Measurements from ENCODE around the gene PSPH.

The PSPH gene

DNA sequence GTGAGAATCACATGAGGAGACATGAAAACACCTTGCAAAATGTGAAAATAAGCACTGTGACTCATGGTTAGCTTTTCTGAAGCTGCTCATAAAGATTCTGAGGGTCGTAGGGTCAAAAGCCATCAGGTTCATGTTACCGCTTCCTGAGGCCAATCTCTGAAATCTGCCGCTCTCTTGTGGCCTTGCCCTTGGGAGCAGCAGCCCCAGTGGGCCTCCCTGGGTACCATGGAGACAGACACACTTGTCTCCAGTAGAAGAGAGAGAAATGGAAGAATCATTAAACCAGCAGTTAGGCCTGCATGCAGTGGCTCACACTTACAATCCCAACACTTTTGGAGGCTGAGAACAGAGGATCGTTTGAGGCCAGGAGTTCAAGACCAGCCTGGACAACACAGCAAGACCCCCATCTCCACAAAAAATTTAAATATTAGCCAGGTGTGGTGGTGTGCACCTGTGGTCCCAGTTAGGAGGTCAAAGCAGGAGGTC lies 44.0 kb downstream of the PSPH start:
- no peak overlapping the region for H3K18ac ChIP-seq (ENCODE audit: low read length)
- H2BK120ac ChIP-seq (ENCODE audit: insufficient read depth, low read length, poor library complexity) = no peak overlapping the region
- H3K79me1 ChIP-seq (ENCODE audit: low read length) = no peaks in the 10 kb centered on the region
- DNase-seq = no peak
- H3K9me3 ChIP-seq (ENCODE audit: insufficient read depth, low read depth, low read length) = no peaks in the 10 kb centered on the region
- H3K4me1 ChIP-seq (ENCODE audit: control insufficient read depth in 1 of 2, insufficient read depth in 2 of 2, low read length in 2 of 2) = peaks cover 0 to 2% of the 10 kb centered on the region in 2 experiments
- H4K8ac ChIP-seq (ENCODE audit: low read depth, low read length) = no peak overlapping the region
- H3K9ac ChIP-seq (ENCODE audit: low read length) = peak overlapping the region; percentile 72
- no peak overlapping the region for H3K4ac ChIP-seq (ENCODE audit: low read depth, low read length)
- no peak overlapping the region for H3K14ac ChIP-seq (ENCODE audit: low read length)
- H4K91ac ChIP-seq (ENCODE audit: low read depth, low read length) = no peak overlapping the region
- H2AFZ ChIP-seq (ENCODE audit: insufficient read depth, low read length, poor library complexity) = no peak overlapping the region
- H2AK5ac ChIP-seq (ENCODE audit: low read length) = no peak overlapping the region
- no peak overlapping the region for H4K12ac ChIP-seq (ENCODE audit: low read depth, low read length)
- no peaks in the 10 kb centered on the region for H3K27me3 ChIP-seq (ENCODE audit: insufficient read depth, low read length)
- no peak overlapping the region for H3K23ac ChIP-seq (ENCODE audit: low read length)
- H2BK12ac ChIP-seq (ENCODE audit: low read length) = no peak overlapping the region
- H3K4me3 ChIP-seq (ENCODE audit: low read depth, low read length) = no peak overlapping the region
- H3K4me2 ChIP-seq (ENCODE audit: low read length) = no peak overlapping the region
- H3K36me3 ChIP-seq (ENCODE audit: control insufficient read depth in 1 of 2, insufficient read depth in 2 of 2, low read length in 2 of 2) = peaks cover 3 to 6% of the 10 kb centered on the region in 2 experiments
- H3K79me2 ChIP-seq (ENCODE audit: control insufficient read depth, insufficient read depth, low read length, poor library complexity) = no peaks in the 10 kb centered on the region
- H3K27ac ChIP-seq (ENCODE audit: low read depth, low read length) = no peak overlapping the region
- no peak overlapping the region for H2BK5ac ChIP-seq (ENCODE audit: low read depth, low read length, poor library complexity)
- WGBS (ENCODE audit: extremely low coverage, insufficient coverage, insufficient read length) = no CpG with 5 or more reads among the region's 4 CpGs

DNA sequence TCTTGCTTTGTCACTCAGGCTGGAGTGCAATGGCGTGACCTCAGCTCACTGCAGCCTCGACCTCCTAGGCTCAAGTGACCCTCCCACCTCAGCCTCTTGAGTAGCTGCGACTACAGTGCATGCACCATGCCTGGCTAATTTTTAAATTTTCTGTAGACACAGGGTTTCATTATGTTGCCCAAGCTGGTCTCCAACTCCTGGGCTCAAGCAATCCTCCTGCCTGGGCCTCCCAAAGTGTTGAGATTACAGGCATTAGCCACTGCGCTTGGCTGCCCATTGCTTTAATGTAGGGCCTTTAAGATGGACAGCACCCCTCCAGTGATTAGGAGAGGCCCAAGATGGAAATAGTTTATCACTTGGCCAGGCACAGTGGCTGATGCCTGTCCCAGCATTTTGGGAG lies 47.5 kb downstream of the PSPH start:
- no peak for DNase-seq
- Histone ChIP-seq H3K9ac (ENCODE audit: low read length) (no peak overlapping the region), H4K8ac (ENCODE audit: low read depth, low read length) (no peak overlapping the region), H2BK5ac (ENCODE audit: low read depth, low read length, poor library complexity) (no peak overlapping the region), H3K4me1 (ENCODE audit: control insufficient read depth in 1 of 2, insufficient read depth in 2 of 2, low read length in 2 of 2) (peaks cover 0 to 4% of the 10 kb centered on the region in 2 experiments), H3K18ac (ENCODE audit: low read length) (no peak overlapping the region), H4K12ac (ENCODE audit: low read depth, low read length) (no peak overlapping the region), H3K4me3 (ENCODE audit: low read depth, low read length) (no peak overlapping the region), H2BK120ac (ENCODE audit: insufficient read depth, low read length, poor library complexity) (no peak overlapping the region), H4K91ac (ENCODE audit: low read depth, low read length) (no peak overlapping the region), H3K14ac (ENCODE audit: low read length) (no peak overlapping the region), H3K79me1 (ENCODE audit: low read length) (no peaks in the 10 kb centered on the region), H3K9me3 (ENCODE audit: insufficient read depth, low read depth, low read length) (no peaks in the 10 kb centered on the region), H3K36me3 (ENCODE audit: control insufficient read depth in 1 of 2, insufficient read depth in 2 of 2, low read length in 2 of 2) (no peaks in the 10 kb centered on the region), H2AK5ac (ENCODE audit: low read length) (no peak overlapping the region), H3K4me2 (ENCODE audit: low read length) (no peak overlapping the region), H3K4ac (ENCODE audit: low read depth, low read length) (no peak overlapping the region), H2BK12ac (ENCODE audit: low read length) (no peak overlapping the region), H3K27ac (ENCODE audit: low read depth, low read length) (no peak overlapping the region), H2AFZ (ENCODE audit: insufficient read depth, low read length, poor library complexity) (no peak overlapping the region), H3K79me2 (ENCODE audit: control insufficient read depth, insufficient read depth, low read length, poor library complexity) (no peaks in the 10 kb centered on the region), H3K23ac (ENCODE audit: low read length) (no peak overlapping the region), H3K27me3 (ENCODE audit: insufficient read depth, low read length) (no peaks in the 10 kb centered on the region)
- WGBS (ENCODE audit: extremely low coverage, insufficient coverage, insufficient read length) = no CpG with 5 or more reads among the region's 4 CpGs

DNA sequence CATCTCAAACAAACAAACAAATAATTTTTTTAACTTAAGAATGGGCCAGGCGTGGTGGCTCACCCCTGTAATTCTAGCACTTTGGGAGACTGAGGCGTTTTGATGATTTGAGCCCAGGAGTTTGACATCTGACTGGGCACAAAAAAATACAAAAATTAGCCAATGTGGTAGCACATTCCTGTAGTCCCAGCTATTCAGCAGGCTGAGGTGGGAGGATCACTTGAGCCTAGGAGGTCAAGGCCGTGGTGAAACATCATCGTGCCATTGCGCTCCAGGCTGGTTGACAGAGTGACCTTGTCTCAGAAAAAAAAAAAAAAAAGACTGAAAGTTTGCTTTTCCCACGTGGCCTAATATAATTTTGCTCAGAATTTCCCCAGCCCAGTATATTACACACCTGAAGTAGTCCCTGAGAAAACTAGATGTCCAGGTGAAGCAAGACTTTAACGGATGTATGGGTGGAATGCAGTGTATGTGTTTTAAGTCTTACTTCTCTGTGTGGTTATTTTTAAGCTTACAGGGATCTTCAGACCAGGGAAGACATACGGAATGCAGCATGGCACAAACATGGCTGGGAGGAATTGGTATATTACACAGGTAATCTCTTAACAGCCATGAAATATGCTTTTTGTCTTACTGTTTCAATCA lies 54.3 kb downstream of the PSPH start:
- H3K4me3 ChIP-seq (ENCODE audit: low read depth, low read length) = no peak overlapping the region

DNA sequence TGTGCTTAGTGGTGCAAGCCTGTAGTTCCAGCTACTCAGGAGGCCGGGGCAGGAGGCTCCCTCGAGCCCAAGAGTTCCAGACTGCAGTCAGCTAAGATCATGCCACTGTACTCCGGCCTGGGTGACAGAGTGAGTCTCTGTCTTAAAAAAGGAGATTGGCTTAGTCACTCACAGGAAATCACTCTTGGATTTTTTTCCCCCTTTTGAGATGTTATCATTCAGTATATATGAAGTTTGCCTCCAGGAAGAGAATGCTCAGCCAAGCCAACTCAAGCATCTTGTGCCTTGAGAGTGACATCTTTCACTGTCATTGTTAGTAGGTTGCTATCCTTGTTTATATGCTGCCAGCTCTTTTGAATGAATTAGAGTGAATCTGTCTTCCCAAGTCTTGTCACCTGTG lies 58.9 kb downstream of the PSPH start:
- no peak overlapping the region for H4K91ac ChIP-seq (ENCODE audit: low read depth, low read length)
- no peak overlapping the region for H2BK5ac ChIP-seq (ENCODE audit: low read depth, low read length, poor library complexity)
- H4K12ac ChIP-seq (ENCODE audit: low read depth, low read length) = no peak overlapping the region
- H3K27ac ChIP-seq (ENCODE audit: low read depth, low read length) = no peak overlapping the region
- H4K8ac ChIP-seq (ENCODE audit: low read depth, low read length) = no peak overlapping the region
- H3K79me2 ChIP-seq (ENCODE audit: control insufficient read depth, insufficient read depth, low read length, poor library complexity) = no peaks in the 10 kb centered on the region
- H3K27me3 ChIP-seq (ENCODE audit: insufficient read depth, low read length) = no peaks in the 10 kb centered on the region
- H2AFZ ChIP-seq (ENCODE audit: insufficient read depth, low read length, poor library complexity) = no peak overlapping the region
- WGBS (ENCODE audit: extremely low coverage, insufficient coverage, insufficient read length) = no CpG with 5 or more reads among the region's 3 CpGs
- H3K36me3 ChIP-seq (ENCODE audit: control insufficient read depth in 1 of 2, insufficient read depth in 2 of 2, low read length in 2 of 2) = peaks cover 29 to 31% of the 10 kb centered on the region in 2 experiments
- no peak overlapping the region for H2BK12ac ChIP-seq (ENCODE audit: low read length)
- H3K9ac ChIP-seq (ENCODE audit: low read length) = no peak overlapping the region
- DNase-seq = no peak
- no peak overlapping the region for H3K14ac ChIP-seq (ENCODE audit: low read length)
- no peak overlapping the region for H3K4ac ChIP-seq (ENCODE audit: low read depth, low read length)
- no peaks in the 10 kb centered on the region for H3K4me1 ChIP-seq (ENCODE audit: control insufficient read depth in 1 of 2, insufficient read depth in 2 of 2, low read length in 2 of 2)
- no peak overlapping the region for H2BK120ac ChIP-seq (ENCODE audit: insufficient read depth, low read length, poor library complexity)
- no peaks in the 10 kb centered on the region for H3K9me3 ChIP-seq (ENCODE audit: insufficient read depth, low read depth, low read length)
- H3K23ac ChIP-seq (ENCODE audit: low read length) = no peak overlapping the region
- H3K4me3 ChIP-seq (ENCODE audit: low read depth, low read length) = no peak overlapping the region
- no peaks in the 10 kb centered on the region for H3K79me1 ChIP-seq (ENCODE audit: low read length)
- H2AK5ac ChIP-seq (ENCODE audit: low read length) = no peak overlapping the region
- no peak overlapping the region for H3K4me2 ChIP-seq (ENCODE audit: low read length)
- H3K18ac ChIP-seq (ENCODE audit: low read length) = no peak overlapping the region

More for the DNA sequence above, 54.3 kb downstream of the PSPH start:
- no peak overlapping the region for H3K18ac ChIP-seq (ENCODE audit: low read length)
- H2AK5ac ChIP-seq (ENCODE audit: low read length) = no peak overlapping the region
- no peak overlapping the region for H2BK120ac ChIP-seq (ENCODE audit: insufficient read depth, low read length, poor library complexity)
- no peak overlapping the region for H4K8ac ChIP-seq (ENCODE audit: low read depth, low read length)
- H3K4ac ChIP-seq (ENCODE audit: low read depth, low read length) = no peak overlapping the region
- no peak overlapping the region for H3K9ac ChIP-seq (ENCODE audit: low read length)
- no peak overlapping the region for H4K12ac ChIP-seq (ENCODE audit: low read depth, low read length)
- H3K36me3 ChIP-seq (ENCODE audit: control insufficient read depth in 1 of 2, insufficient read depth in 2 of 2, low read length in 2 of 2) = peaks cover 25 to 28% of the 10 kb centered on the region in 2 experiments
- no peak overlapping the region for H2AFZ ChIP-seq (ENCODE audit: insufficient read depth, low read length, poor library complexity)
- H3K4me1 ChIP-seq (ENCODE audit: control insufficient read depth in 1 of 2, insufficient read depth in 2 of 2, low read length in 2 of 2) = peaks cover 0 to 2% of the 10 kb centered on the region in 2 experiments
- no peaks in the 10 kb centered on the region for H3K9me3 ChIP-seq (ENCODE audit: insufficient read depth, low read depth, low read length)
- no peak overlapping the region for H3K14ac ChIP-seq (ENCODE audit: low read length)
- no CpG with 5 or more reads among the region's 8 CpGs for WGBS (ENCODE audit: extremely low coverage, insufficient coverage, insufficient read length)
- no peak overlapping the region for H3K4me2 ChIP-seq (ENCODE audit: low read length)
- H3K27ac ChIP-seq (ENCODE audit: low read depth, low read length) = no peak overlapping the region
- no peaks in the 10 kb centered on the region for H3K79me2 ChIP-seq (ENCODE audit: control insufficient read depth, insufficient read depth, low read length, poor library complexity)
- peak in 1 of 2 donors; percentile 14 for DNase-seq
- H3K27me3 ChIP-seq (ENCODE audit: insufficient read depth, low read length) = no peaks in the 10 kb centered on the region
- H2BK12ac ChIP-seq (ENCODE audit: low read length) = no peak overlapping the region
- no peak overlapping the region for H3K23ac ChIP-seq (ENCODE audit: low read length)
- no peaks in the 10 kb centered on the region for H3K79me1 ChIP-seq (ENCODE audit: low read length)
- H2BK5ac ChIP-seq (ENCODE audit: low read depth, low read length, poor library complexity) = no peak overlapping the region
- no peak overlapping the region for H4K91ac ChIP-seq (ENCODE audit: low read depth, low read length)
